ENCODE measurements around the gene ASCL4. TPM values are rescaled to one million over a fixed set of nuclear protein-coding genes. Genes with fewer than 3 reads are reported as not detected.

Gene ASCL4
- total RNA-seq, 1 donor from 2014 or later = not detected

DNA sequence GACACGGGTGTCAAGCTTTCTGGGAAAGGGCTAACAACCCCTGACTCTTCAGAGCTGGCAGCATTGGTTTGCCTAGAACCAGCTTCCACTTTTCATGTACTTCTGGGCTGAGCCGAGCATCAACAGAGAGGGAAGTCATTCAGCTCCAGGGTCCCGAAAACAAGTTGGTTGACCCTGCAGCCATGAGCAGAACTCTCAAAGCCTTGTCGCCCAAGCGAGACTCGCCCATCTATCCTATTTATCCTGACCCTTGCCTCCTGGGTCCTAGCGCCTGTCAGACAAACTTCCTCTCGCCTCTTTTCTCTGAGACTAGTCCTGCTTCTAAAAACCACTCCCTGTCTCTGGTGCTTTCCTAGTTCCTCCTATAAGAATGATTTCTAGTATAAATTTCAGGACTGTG, 47.9 kb downstream of the ASCL4 start:
- Mint-ChIP-seq H3K4me3 (no peak overlapping the region), H3K27me3 (peaks cover 13% of the 10 kb centered on the region), H3K36me3 (no peaks in the 10 kb centered on the region), H3K9me3 (peaks cover 19% of the 10 kb centered on the region), H3K4me1 (ENCODE audit: unreplicated experiment) (no peaks in the 10 kb centered on the region), H3K27ac (no peak overlapping the region)
- DNase-seq (ENCODE audit: extremely low spot score, unreplicated experiment) = no peak
- TF ChIP-seq, protein P1, sequence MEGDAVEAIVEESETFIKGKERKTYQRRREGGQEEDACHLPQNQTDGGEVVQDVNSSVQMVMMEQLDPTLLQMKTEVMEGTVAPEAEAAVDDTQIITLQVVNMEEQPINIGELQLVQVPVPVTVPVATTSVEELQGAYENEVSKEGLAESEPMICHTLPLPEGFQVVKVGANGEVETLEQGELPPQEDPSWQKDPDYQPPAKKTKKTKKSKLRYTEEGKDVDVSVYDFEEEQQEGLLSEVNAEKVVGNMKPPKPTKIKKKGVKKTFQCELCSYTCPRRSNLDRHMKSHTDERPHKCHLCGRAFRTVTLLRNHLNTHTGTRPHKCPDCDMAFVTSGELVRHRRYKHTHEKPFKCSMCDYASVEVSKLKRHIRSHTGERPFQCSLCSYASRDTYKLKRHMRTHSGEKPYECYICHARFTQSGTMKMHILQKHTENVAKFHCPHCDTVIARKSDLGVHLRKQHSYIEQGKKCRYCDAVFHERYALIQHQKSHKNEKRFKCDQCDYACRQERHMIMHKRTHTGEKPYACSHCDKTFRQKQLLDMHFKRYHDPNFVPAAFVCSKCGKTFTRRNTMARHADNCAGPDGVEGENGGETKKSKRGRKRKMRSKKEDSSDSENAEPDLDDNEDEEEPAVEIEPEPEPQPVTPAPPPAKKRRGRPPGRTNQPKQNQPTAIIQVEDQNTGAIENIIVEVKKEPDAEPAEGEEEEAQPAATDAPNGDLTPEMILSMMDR (conservative IDR thresholded peaks at IDR 0.05) = no peak

Other genes starting within 250 kb of the ASCL4 start
- 33.5 and 33.6 TPM in 2 replicates for gene PWP1, start 88.9 kb upstream of the ASCL4 start, total RNA-seq (ENCODE audit: low replicate concordance)
- 35.0 and 38.9 TPM in 2 replicates for gene PRDM4, start 13.6 kb upstream of the ASCL4 start, total RNA-seq (ENCODE audit: low replicate concordance)